ENCODE measurements around the gene RSPH1.

The RSPH1 gene

DNA sequence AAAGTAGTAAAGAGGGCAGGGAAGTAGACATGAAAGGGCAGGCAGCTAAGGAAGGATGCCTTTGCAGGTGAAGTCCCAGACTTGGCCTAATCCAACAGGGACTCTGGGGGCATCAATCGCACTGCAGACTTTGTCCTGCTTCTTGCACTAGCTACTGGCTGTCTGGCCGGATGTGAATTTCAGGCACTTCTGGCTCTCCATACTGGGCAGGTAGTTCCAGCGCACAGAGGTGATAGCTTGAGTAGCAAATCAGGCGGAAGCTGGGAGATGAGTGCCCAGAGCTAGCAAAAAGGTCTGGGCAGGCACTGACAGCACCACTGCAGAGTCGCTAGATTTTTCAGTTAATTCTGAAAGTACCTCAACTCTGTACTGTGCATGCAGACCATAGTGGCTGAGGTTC, 997 bp downstream of the RSPH1 start:
- in situ Hi-C loops (cut with MboI; ENCODE audit: low sequenced_read_pairs, unreplicated experiment), result no loop called here
- DNase-seq (ENCODE audit: low spot score), result no peak
- no peak for TF ChIP-seq CTCF (IDR thresholded peaks at IDR 0.05; ENCODE audit: borderline replicate concordance, control extremely low read depth, extremely low read depth, insufficient read depth, missing control alignments)

DNA sequence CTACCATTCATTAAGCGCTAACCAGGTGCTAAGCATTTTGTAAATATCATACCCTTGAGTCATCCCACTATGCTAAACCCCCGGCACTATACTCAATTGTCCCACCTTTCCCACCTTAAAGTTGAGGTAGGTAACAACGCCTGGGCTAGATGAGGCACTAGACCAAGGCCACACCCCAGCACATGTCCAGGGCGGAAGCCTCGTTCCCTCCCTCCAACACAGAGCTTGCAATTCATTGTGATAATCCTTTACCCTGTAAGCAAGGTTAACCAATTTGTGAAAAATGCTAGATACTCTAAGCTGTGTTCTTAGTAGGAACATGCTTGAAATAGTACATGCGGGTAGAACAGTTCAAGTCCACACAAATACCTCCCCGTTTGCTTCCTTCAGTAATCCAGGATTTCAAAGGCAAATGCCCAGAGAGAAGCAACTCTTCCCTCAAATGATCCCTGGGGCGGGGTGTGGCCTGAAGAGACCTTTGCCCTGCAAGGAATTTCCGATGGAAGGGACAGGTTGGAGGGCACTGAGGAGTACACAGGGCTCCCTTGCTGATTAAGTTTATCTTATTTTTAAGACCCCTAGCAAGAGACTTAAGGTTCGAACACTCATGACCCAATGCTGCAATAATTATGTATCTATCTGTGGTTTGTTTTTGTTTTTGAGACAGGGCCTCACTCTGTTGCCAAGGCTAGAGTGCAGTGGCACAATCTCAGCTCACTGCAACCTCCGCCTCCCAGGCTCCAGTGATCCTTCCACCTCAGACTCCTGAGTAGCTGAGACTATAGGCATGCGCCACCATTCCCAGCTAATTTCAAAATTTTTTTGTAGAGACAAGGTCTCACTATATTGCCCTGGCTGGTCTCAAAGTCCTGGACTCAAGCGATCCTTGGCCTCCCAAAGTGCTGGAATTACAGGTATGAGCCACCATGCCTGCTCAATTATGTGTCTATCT, 2.6 kb downstream of the RSPH1 start:
- in situ Hi-C loops (cut with MboI; ENCODE audit: low sequenced_read_pairs, unreplicated experiment), result no loop called here
- no peak for DNase-seq (ENCODE audit: low spot score)
- no peak for TF ChIP-seq CTCF (IDR thresholded peaks at IDR 0.05; ENCODE audit: borderline replicate concordance, control extremely low read depth, extremely low read depth, insufficient read depth, missing control alignments)

GRCh38 chr21:42492201-42492600, 3.8 kb downstream of the RSPH1 start:
- no peak for DNase-seq (ENCODE audit: low spot score)
- no peak for TF ChIP-seq CTCF (IDR thresholded peaks at IDR 0.05; ENCODE audit: borderline replicate concordance, control extremely low read depth, extremely low read depth, insufficient read depth, missing control alignments)
- in situ Hi-C loops (cut with MboI; ENCODE audit: low sequenced_read_pairs, unreplicated experiment), result no loop called here

DNA sequence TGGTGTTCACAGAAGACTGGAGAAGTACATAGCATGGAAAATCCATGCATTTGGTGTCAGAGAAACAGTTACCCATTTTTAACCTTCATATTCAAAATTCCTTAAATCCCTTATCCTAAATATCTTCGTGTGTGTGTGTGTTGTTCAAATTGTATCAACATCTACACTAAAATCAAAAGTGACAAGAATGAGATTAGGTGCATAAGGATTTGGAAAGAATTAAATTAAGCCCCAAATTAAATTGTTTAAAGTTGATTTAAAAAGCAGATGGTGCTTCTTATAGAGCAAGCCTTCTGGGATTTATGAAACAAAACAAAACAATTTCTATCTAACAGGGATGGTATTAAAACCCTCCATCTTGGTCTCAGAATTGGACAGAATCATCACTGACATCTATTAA, 4.7 kb downstream of the RSPH1 start:
- in situ Hi-C loops (cut with MboI; ENCODE audit: low sequenced_read_pairs, unreplicated experiment), result no loop called here

DNA sequence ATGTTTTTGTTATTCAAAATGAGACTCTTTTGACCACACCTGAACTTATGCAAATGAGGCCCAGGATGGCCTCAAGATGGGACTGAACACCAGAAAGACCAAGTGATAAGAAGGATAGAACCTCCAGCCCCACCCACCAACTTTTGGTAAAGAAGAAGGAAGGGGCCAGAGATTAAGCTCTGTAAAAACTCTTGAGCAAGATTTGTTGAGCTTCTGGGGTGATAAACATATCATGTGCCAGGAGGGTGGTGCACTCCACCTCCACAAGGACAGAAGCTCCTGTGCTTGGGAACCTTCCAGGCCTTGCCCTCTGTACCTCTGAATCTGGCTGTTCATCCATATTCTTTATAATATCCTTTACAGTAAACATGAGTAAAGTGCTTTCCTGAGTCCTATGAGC, 5.3 kb downstream of the RSPH1 start:
- TF ChIP-seq CTCF (IDR thresholded peaks at IDR 0.05; ENCODE audit: borderline replicate concordance, control extremely low read depth, extremely low read depth, insufficient read depth, missing control alignments), result no peak
- DNase-seq (ENCODE audit: low spot score), result no peak

More for the DNA sequence above, 4.7 kb downstream of the RSPH1 start:
- DNase-seq (ENCODE audit: low spot score), result no peak
- no peak for TF ChIP-seq CTCF (IDR thresholded peaks at IDR 0.05; ENCODE audit: borderline replicate concordance, control extremely low read depth, extremely low read depth, insufficient read depth, missing control alignments)

DNA sequence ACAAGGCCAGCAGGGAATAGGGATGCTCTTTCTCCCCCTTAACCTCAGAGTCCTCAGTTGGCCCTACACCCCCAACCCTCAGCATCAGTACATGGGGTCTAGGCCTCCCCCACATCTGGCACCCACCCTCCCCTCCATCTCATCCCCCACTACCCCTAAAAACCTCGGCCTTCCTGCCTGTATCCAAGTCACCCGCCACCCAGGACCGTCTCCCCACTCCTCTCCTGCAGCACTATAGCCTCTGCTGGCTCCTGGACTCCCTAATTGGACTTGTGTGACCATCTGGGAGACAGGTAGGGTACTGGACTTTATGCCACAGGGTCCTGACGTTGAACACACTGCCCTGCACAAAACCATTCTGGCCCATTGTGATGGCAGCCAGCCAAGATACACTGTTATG, 6.0 kb downstream of the RSPH1 start:
- no peak for DNase-seq (ENCODE audit: low spot score)
- in situ Hi-C loops (cut with MboI; ENCODE audit: low sequenced_read_pairs, unreplicated experiment), result no loop called here
- TF ChIP-seq CTCF (IDR thresholded peaks at IDR 0.05; ENCODE audit: borderline replicate concordance, control extremely low read depth, extremely low read depth, insufficient read depth, missing control alignments), result no peak

More for the DNA sequence above, 5.3 kb downstream of the RSPH1 start:
- in situ Hi-C loops (cut with MboI; ENCODE audit: low sequenced_read_pairs, unreplicated experiment), result no loop called here

All from GM13976 (cell line).